Subcutaneous adipose tissue (tissue), 4 donors: ENCODE measurements around the gene PNPLA3. TPM values are rescaled to one million over a fixed set of nuclear protein-coding genes. Genes with fewer than 3 reads are reported as not detected.

Experiments
- CTCF ChIP-seq: fragments of 450-650 bp; IDR thresholded peaks from one replicate; pipeline ENCODE4 v1.5.1; 2016; ENCODE audit warnings: low read depth, mild to moderate bottlenecking, control low read depth, antibody characterized with exemption, moderate library complexity
- total RNA-seq, 4 donors: library from RNA; depleted of rRNA; stranded (reverse); fragments of >200 nt; gene quantifications; one replicate each; pipeline ENCODE4 v1.1.0, GENCODE V29; 2016

The PNPLA3 gene
- total RNA-seq, 4 donors from 2014 or later, result 2.3 to 6.6 (median 3.1) TPM

DNA sequence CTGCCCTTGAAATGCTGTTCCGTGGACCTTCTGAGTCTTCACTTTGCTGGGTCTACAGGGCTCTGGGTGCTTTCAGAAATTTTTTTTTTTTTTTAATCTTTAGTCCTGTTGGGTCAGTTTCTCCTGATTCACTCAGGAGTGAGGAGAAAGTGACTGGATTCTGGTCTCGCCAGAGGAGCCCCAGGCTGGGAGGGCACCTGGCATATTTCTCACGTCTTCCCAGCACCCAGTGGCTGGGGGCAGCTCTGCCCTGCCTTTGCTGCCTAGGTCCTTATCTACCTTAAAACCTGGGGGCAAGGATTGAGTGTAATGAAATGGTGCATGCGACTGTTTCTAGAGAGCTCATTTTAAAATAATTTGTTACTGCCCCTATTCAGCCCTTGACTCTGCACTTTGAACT, 55.0 kb downstream of the PNPLA3 start:
- TF ChIP-seq CTCF, result no peak

DNA sequence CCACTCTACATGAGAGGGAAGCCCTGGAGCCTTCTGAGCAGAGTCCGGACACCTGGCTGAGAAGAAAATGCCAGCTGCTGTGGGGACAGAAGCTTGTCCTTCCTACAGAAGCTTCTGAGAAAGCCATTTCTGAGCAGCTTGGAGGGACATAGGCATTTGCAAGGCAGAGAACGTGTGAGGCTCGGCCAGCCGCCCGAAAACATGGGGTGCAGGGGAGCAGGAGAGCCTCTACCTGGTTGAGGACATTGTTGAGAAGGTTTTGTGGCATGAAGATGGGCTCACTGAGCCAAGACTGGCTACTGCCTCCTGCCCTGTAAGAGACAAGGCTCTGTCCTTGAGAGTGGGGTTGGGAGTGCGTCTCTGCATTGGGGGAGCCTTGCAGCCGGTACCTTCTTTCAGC, 57.0 kb downstream of the PNPLA3 start:
- no peak for TF ChIP-seq CTCF

- TF ChIP-seq CTCF, result no peak
Observed at GRCh38 chr22:43980996-43981395, 57.4 kb downstream of the PNPLA3 start.

DNA sequence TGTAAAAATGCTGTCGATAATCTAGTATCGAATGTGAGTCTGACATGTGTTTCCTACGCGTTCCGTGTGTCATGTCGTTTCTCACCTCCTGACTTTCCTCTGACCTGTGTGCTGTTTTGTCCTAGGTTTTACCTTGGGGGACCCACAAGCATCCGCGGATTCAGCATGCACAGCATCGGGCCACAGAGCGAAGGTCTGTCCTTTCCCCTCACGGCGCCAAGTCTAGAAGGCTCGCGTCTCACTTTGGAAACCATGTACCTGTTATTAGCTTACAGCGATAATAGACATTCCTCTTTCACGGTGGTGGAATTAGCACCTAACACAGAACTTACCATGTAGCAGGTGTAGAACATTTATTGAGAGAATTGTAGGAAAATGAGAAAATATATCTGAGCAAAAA, 60.2 kb downstream of the PNPLA3 start:
- TF ChIP-seq CTCF, result no peak

DNA sequence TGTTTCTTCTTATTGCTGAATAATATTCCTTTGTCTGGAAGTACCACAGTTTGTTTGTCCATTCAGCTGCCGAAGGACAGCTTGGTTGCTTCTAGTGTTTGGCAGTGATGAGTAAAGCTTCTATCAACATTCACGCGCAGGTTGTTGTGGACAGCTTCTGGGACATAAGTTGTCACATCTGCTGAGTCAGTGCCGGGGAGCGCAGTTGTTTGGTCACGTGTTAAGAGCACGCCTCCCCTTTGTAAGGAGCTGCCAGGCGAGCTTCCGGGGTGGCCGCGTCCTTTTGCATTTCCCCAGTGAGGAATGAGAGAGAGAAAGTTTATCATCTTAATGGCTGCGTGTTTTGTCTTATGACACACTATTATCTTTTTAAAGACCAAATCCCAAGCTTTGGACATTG, 61.9 kb downstream of the PNPLA3 start:
- no peak for TF ChIP-seq CTCF

GRCh38 chr22:43988116-43988820, 64.7 kb downstream of the PNPLA3 start:
- no peak for TF ChIP-seq CTCF

DNA sequence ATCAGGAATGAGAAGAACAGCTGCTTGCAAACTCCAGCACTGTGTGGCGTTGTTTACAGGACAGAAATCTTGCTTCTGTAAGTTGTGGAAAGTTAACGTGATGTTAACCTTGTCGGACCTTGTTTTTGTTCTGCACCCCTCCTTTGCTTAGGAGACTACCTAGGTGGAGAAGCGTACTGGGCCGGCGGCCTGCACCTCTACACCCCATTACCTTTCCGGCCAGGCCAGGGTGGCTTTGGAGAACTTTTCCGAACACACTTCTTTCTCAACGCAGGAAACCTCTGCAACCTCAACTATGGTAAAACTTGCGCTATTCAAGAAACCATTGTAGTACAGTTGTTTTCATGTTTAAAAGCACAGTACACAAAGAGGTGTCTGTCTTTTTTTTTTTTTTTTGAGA, 65.4 kb downstream of the PNPLA3 start:
- no peak for TF ChIP-seq CTCF
